Neural progenitor cell (in vitro differentiated cells): ENCODE measurements around the gene CERS6.

ENCODE experiments used
- CTCF ChIP-seq: fragments of 200-600 bp; sonication (generic); IDR thresholded peaks from 2 replicates; pipeline ENCODE4 v1.5.1; 2017; ENCODE audit warnings: antibody characterized with exemption, mild to moderate bottlenecking
- EZH2 ChIP-seq: fragments of 200-600 bp; sonication (generic); IDR thresholded peaks from 2 replicates; pipeline ENCODE4 v1.6.1; 2017; ENCODE audit warnings: antibody characterized with exemption, mild to moderate bottlenecking, moderate library complexity
- EZH2phosphoT487 ChIP-seq: fragments of 200-600 bp; sonication (generic); IDR thresholded peaks from 2 replicates; pipeline ENCODE4 v1.6.1; 2017; ENCODE audit warnings: antibody characterized with exemption

DNA sequence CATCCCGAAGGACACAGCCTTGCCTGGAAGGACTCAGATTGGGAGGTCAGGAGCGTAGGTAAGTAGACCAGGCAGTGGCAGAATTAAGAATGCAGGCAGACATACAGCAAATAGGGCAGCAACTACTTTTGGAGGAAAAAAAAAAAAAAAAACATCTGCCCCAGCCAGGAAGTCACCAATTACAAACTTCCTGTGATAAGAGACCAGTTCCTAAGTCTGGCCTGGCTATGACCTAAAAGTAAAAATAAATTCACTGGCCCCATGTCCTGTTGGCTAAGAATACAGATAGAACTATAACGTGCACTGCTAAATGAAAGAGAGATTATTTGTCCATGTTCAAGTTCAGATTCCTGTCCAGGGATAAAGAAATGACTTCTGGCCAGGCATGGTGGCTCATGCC is 301.2 kb downstream of the CERS6 start:
- no peak for TF ChIP-seq CTCF
- TF ChIP-seq EZH2 = no peak
- no peak for TF ChIP-seq EZH2phosphoT487
